ENCODE results near the gene ANKFN1.

The ANKFN1 gene

DNA sequence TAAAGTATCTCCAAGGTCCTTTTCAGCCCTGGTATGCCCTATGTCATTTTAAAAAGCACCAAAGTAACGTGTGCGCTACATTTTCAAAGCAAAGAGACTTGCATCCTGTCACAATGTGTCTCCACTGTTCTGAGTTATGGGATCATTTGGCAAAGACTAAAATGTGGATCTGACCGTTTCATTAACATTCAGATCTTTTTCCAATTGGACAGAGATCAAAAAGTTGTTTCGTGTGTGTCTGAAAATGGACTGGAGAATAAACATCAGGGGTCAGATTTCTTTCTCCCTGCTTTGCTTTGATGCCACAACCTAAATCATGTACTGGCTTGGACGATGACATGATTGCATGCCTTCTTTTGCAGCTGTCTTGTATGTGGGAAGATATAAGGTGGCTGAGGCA, 304.2 kb downstream of the ANKFN1 start:
- H3K27ac ChIP-seq = no peak overlapping the region
- no peak for TF ChIP-seq ZFX (IDR thresholded peaks at IDR 0.05; ENCODE audit: borderline replicate concordance)
- TF ChIP-seq, protein P1, sequence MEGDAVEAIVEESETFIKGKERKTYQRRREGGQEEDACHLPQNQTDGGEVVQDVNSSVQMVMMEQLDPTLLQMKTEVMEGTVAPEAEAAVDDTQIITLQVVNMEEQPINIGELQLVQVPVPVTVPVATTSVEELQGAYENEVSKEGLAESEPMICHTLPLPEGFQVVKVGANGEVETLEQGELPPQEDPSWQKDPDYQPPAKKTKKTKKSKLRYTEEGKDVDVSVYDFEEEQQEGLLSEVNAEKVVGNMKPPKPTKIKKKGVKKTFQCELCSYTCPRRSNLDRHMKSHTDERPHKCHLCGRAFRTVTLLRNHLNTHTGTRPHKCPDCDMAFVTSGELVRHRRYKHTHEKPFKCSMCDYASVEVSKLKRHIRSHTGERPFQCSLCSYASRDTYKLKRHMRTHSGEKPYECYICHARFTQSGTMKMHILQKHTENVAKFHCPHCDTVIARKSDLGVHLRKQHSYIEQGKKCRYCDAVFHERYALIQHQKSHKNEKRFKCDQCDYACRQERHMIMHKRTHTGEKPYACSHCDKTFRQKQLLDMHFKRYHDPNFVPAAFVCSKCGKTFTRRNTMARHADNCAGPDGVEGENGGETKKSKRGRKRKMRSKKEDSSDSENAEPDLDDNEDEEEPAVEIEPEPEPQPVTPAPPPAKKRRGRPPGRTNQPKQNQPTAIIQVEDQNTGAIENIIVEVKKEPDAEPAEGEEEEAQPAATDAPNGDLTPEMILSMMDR (IDR thresholded peaks at IDR 0.05) = no peak

DNA sequence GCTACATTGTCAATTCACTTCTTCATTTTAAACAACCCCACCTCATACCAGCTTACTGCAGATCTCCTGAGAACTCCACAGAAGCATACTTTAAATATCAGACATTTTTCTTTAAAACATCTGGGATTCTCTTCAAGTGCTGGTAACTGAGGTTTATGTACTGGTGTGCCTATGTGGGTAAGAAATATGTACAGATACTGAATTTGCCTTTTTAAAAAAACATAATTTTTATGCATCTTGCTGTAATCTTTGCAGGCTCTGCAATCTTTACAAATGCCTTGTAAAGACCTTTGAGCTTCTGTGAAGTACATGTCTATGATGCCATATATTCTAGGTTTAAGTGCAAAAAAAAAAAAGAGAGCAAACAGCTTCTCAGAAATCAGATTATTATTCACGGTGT, 312.6 kb downstream of the ANKFN1 start:
- H3K27ac ChIP-seq = no peak overlapping the region
- no peak for TF ChIP-seq ZFX (IDR thresholded peaks at IDR 0.05; ENCODE audit: borderline replicate concordance)
- TF ChIP-seq, protein P1 (IDR thresholded peaks at IDR 0.05) = no peak

- TF ChIP-seq, protein P1 (IDR thresholded peaks at IDR 0.05) = no peak
- no peak for TF ChIP-seq ZFX (IDR thresholded peaks at IDR 0.05; ENCODE audit: borderline replicate concordance)
- H3K27ac ChIP-seq = no peak overlapping the region
These were observed 315.6 kb downstream of the ANKFN1 start for GRCh38 chr17:56468840-56469239.

DNA sequence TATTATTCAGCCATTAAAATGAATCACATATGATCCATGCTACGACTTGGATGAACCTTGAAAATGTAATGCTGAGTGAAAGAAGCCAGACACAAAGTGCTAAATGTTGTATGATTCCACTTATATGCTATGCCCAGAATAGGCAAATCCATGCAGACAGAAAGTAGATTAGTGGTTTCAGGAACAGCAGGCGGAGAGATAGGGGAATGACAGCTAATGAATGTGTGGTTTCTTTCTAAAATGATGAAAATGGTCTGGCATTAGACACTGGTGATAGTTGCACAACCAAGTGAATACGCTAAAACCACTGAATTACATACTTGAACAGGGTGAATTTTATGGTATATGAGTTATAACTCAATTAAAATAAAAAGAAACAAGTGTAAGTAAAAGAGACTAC, 318.4 kb downstream of the ANKFN1 start:
- no peak overlapping the region for H3K27ac ChIP-seq
- TF ChIP-seq, protein P1 (IDR thresholded peaks at IDR 0.05) = no peak
- TF ChIP-seq ZFX (IDR thresholded peaks at IDR 0.05; ENCODE audit: borderline replicate concordance) = no peak

GRCh38 chr17:56475116-56475515, 321.8 kb downstream of the ANKFN1 start:
- TF ChIP-seq, protein P1 (IDR thresholded peaks at IDR 0.05) = no peak
- no peak for TF ChIP-seq ZFX (IDR thresholded peaks at IDR 0.05; ENCODE audit: borderline replicate concordance)
- H3K27ac ChIP-seq = no peak overlapping the region

- TF ChIP-seq ZFX (IDR thresholded peaks at IDR 0.05; ENCODE audit: borderline replicate concordance) = no peak
- TF ChIP-seq, protein P1 (IDR thresholded peaks at IDR 0.05) = peak; percentile 72
- no peak overlapping the region for H3K27ac ChIP-seq
These were observed 325.7 kb downstream of the ANKFN1 start for GRCh38 chr17:56478836-56479447.

DNA sequence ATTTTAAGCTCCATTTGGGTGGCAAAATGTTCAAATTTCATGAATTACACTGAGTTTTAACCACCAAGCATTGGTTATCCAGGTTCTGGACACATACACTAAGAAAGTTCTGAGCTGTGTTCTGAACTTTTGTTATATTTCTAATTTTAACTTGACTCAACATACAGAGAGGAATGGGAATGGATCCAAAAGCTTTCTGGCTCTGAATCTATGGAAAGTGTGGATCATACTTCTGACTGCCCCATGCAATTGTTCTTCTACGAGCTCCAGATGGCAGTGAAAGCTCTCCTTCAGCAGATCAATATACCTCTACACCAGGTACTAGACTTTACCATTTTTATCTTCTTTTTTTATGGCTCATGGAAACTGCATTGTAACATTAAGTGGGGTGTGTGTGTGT, 327.2 kb downstream of the ANKFN1 start:
- TF ChIP-seq ZFX (IDR thresholded peaks at IDR 0.05; ENCODE audit: borderline replicate concordance) = no peak
- TF ChIP-seq, protein P1 (IDR thresholded peaks at IDR 0.05) = no peak
- H3K27ac ChIP-seq = no peak overlapping the region

All from 22Rv1 (cell line).